ENCODE results near the gene HOXA13.

HOXA13 gene

GRCh38 chr7:27158436-27159265 lies 41.2 kb downstream of the HOXA13 start:
- TF ChIP-seq CTCF (IDR thresholded peaks at IDR 0.05; ENCODE audit: control insufficient read depth, extremely low read depth, insufficient read depth) = no peak
- no peak overlapping the region for H3K4me3 ChIP-seq (ENCODE audit: low read depth, low read length)
- DNase-seq (ENCODE audit: low read depth) = no peak

GRCh38 chr7:27157702-27158431 lies 42.0 kb downstream of the HOXA13 start:
- TF ChIP-seq CTCF (IDR thresholded peaks at IDR 0.05; ENCODE audit: control insufficient read depth, extremely low read depth, insufficient read depth) = no peak
- no peak for DNase-seq (ENCODE audit: low read depth)
- no peak overlapping the region for H3K4me3 ChIP-seq (ENCODE audit: low read depth, low read length)

GRCh38 chr7:27156916-27157701 lies 42.8 kb downstream of the HOXA13 start:
- no peak overlapping the region for H3K4me3 ChIP-seq (ENCODE audit: low read depth, low read length)
- no peak for DNase-seq (ENCODE audit: low read depth)
- no peak for TF ChIP-seq CTCF (IDR thresholded peaks at IDR 0.05; ENCODE audit: control insufficient read depth, extremely low read depth, insufficient read depth)

- no peak for TF ChIP-seq CTCF (IDR thresholded peaks at IDR 0.05; ENCODE audit: control insufficient read depth, extremely low read depth, insufficient read depth)
- no peak for DNase-seq (ENCODE audit: low read depth)
- peak within 1 kb of the TSS; percentile 28 for H3K4me3 ChIP-seq (ENCODE audit: low read depth, low read length)
Measured at GRCh38 chr7:27156508-27156898, 43.4 kb downstream of the HOXA13 start, which contains the start of gene HOXA7. Gene HOXA7, minus strand, starts transcription at chr7:27156675. Its CDS starts 130 bp downstream, at chr7:27156545.

GRCh38 chr7:27155816-27156507 lies 43.9 kb downstream of the HOXA13 start:
- DNase-seq (ENCODE audit: low read depth) = no peak
- peak overlapping the region; percentile 28 for H3K4me3 ChIP-seq (ENCODE audit: low read depth, low read length)
- peak; percentile 19; the same call in 1 of the 2 replicates for TF ChIP-seq CTCF (IDR thresholded peaks at IDR 0.05; ENCODE audit: control insufficient read depth, extremely low read depth, insufficient read depth)

Data from LNCaP clone FGC (cell line).